Adipocyte (in vitro differentiated cells): ENCODE data around the gene FAF1.

Source experiments
- DNase-seq: peaks from one replicate; pipeline ENCODE4 v3.0.0-alpha.2; 2015; ENCODE audit warnings: low read depth
- H3K27me3 ChIP-seq: replicated peaks from 2 replicates; pipeline ENCODE4 v1.7.0; 2013; ENCODE audit warnings: mild to moderate bottlenecking, low read length, moderate library complexity; ENCODE audit not compliant: control insufficient read depth, insufficient read depth
- H3K36me3 ChIP-seq: 2 replicates; pipeline ENCODE4 v1.7.0; 2013; ENCODE audit warnings: low read length, mild to moderate bottlenecking, moderate library complexity; ENCODE audit not compliant: control insufficient read depth, insufficient read depth, severe bottlenecking
- H3K4me1 ChIP-seq: 2 replicates; pipeline ENCODE4 v1.7.0; 2013; ENCODE audit warnings: mild to moderate bottlenecking, low read length, moderate library complexity; ENCODE audit not compliant: control insufficient read depth, insufficient read depth
- H3K4me3 ChIP-seq: 2 replicates; pipeline ENCODE4 v1.7.0; 2013; ENCODE audit warnings: mild to moderate bottlenecking, low read length, moderate library complexity
- H3K9ac ChIP-seq: 2 replicates; pipeline ENCODE4 v1.7.0; 2013; ENCODE audit warnings: mild to moderate bottlenecking, low read length, moderate library complexity
- H3K9me3 ChIP-seq: 2 replicates; pipeline ENCODE4 v1.7.0; 2013; ENCODE audit warnings: mild to moderate bottlenecking, low read length, moderate library complexity; ENCODE audit not compliant: control insufficient read depth

Gene FAF1

DNA sequence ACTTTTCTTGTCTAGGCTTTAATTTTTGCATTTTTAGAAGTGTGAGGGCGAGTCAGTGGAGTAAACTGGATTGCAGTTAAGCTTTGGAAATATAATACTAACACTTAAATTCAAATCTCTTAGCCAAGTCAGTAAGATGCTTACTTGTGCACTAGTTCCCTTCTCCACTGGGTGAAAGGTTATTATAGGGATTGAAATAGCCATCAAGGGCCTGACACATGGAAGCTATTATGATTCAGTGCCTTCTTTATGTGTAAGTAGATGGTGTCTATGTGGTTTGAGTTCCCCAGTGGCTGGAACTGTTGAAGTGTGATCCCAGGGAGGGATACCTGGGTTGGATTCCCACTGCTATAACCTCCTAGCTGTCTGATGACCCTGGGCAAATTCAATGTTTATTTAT lies 512.1 kb downstream of the FAF1 start:
- no peaks in the 10 kb centered on the region for H3K9me3 ChIP-seq
- H3K27me3 ChIP-seq, result no peaks in the 10 kb centered on the region
- H3K4me1 ChIP-seq, result peaks cover 24% of the 10 kb centered on the region
- H3K9ac ChIP-seq, result no peak overlapping the region
- DNase-seq, result no peak
- H3K4me3 ChIP-seq, result no peak overlapping the region
- no peaks in the 10 kb centered on the region for H3K36me3 ChIP-seq

DNA sequence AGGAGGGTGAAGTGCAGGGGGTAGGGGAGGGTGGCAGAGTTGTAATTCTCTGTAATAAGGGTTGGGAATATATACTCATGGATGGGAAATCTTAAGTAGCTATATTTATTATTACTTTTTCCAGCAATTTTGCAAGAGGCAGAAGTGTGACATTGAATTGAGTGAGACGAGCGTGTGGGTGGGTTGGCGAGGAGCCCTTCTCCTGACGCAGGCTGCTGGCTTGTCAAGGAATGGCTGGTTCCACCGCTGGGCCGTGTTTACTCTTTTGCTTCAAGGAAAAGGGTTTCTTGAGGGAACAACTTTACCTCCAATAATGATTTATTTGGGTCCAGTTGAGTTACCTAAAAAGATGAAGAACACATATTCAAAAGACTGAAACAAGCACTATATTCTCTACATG lies 518.9 kb downstream of the FAF1 start:
- no peak overlapping the region for H3K9ac ChIP-seq
- H3K36me3 ChIP-seq, result peaks cover 28% of the 10 kb centered on the region
- DNase-seq, result no peak
- no peaks in the 10 kb centered on the region for H3K9me3 ChIP-seq
- no peaks in the 10 kb centered on the region for H3K4me1 ChIP-seq
- H3K27me3 ChIP-seq, result no peaks in the 10 kb centered on the region
- H3K4me3 ChIP-seq, result no peak overlapping the region

DNA sequence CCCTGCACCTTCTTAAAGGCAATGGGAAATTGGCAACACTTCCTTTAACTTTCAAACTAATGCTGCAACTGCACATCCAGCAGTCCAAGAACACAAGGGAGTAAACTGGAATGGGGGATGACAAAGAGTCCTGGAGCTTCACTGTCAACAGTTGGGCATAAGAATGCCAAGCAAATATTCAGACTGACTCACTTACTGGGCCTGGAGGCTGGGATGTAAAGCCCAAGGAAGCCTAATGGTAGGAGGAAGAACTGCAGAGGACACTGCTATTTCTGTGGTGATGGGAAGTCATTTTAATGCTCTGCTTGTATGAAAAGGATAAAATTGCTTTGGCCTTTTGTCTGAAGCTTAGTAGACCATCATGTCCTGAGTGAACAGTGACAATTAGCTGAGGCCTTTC lies 521.1 kb downstream of the FAF1 start:
- H3K4me1 ChIP-seq, result no peaks in the 10 kb centered on the region
- H3K36me3 ChIP-seq, result peaks cover 28% of the 10 kb centered on the region
- H3K9ac ChIP-seq, result no peak overlapping the region
- DNase-seq, result no peak
- H3K27me3 ChIP-seq, result no peaks in the 10 kb centered on the region
- no peaks in the 10 kb centered on the region for H3K9me3 ChIP-seq
- H3K4me3 ChIP-seq, result no peak overlapping the region

DNA sequence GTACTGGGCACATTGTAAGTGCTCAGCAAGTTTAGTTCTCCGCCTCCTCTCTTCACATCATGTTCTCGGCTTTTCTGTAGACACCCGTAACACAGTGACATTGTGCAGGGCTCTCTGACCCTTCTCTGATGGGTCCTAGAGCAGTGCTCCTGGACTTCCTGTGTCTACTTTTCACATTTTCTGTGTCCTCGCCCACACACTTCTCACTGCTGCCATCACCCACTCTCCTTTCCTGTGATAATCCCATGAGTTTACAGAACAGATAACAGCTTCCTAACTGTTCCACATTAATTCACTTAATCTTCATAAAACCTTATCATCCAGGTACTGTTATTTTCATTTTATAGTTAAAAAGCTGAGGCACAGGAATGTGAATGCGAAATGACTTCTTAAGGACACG lies 523.6 kb downstream of the FAF1 start:
- Histone ChIP-seq H3K9ac (no peak overlapping the region), H3K4me3 (no peak overlapping the region), H3K36me3 (peaks cover 27% of the 10 kb centered on the region), H3K27me3 (peaks cover 16% of the 10 kb centered on the region), H3K4me1 (no peaks in the 10 kb centered on the region), H3K9me3 (no peaks in the 10 kb centered on the region)
- no peak for DNase-seq

DNA sequence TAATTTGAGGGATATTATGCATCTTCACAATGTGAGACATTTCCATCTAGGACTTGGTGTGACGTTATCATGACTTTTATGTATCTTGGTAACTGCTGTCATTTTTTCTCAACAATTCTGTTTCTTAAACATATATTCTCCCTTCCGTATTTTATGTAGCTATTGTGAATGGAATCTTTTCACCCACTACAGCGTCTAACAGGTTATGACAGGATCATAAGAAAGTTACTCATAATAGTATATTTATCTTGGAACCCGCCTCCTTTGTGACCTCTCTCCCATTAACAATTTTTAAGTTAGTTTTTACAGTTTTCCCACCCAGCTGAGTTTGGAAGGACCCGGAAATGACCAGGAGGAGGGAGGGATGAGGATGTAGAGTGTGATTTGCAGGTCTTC lies 530.1 kb downstream of the FAF1 start:
- Histone ChIP-seq H3K4me3 (peak overlapping the region; percentile 54), H3K36me3 (no peaks in the 10 kb centered on the region), H3K9me3 (no peaks in the 10 kb centered on the region), H3K4me1 (peaks cover 4% of the 10 kb centered on the region), H3K27me3 (peaks cover 78% of the 10 kb centered on the region), H3K9ac (no peak overlapping the region)
- DNase-seq, result no peak

DNA sequence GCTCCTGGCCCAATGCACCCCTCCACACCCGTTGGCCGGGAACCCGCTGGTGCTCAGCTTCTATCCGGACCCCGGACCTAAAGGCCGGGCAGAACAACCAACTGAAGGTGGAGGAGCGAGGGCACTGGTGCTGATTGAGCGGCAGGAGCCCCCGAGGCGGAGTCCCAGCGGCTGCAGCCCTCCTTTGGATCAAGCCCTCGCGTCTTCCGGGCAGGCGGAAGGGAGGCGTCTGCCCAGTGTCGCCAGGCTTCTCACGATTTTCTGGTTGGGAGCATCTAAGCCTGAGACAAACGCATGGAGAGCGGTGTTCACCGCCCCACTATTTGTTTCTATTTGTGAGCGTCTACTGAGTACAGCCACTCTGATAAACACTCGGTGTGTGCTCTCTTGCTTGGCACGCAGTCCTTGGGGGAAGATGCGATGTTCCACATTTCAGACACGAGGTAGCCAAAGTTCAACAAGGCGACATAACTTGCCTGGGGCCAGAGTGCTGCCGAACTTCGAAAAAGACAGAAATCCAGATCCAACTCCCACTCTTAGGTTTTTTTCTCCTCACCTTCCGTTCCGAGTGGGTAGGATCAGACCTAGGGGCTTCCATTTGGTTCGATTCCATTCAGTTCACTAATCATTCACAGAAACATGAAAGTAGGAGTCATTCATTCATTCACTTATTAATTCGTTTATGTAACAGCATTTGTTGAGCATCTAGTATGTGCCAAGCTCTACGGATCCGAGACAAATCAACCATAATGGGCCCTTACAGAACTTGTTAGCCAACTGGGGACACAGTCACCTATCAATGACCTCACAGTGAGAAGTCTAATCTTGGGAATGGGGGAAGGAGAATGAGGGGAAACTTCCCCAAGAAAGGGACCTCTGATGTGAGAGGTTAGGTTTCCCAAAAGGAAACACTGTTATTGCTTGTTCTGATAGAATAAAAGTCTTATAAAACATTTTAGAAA lies 532.0 kb downstream of the FAF1 start:
- Histone ChIP-seq H3K9ac (no peak overlapping the region), H3K4me1 (peaks cover 9% of the 10 kb centered on the region), H3K27me3 (peaks cover 94% of the 10 kb centered on the region), H3K9me3 (no peaks in the 10 kb centered on the region), H3K4me3 (no peak overlapping the region), H3K36me3 (no peaks in the 10 kb centered on the region)
- no peak for DNase-seq

DNA sequence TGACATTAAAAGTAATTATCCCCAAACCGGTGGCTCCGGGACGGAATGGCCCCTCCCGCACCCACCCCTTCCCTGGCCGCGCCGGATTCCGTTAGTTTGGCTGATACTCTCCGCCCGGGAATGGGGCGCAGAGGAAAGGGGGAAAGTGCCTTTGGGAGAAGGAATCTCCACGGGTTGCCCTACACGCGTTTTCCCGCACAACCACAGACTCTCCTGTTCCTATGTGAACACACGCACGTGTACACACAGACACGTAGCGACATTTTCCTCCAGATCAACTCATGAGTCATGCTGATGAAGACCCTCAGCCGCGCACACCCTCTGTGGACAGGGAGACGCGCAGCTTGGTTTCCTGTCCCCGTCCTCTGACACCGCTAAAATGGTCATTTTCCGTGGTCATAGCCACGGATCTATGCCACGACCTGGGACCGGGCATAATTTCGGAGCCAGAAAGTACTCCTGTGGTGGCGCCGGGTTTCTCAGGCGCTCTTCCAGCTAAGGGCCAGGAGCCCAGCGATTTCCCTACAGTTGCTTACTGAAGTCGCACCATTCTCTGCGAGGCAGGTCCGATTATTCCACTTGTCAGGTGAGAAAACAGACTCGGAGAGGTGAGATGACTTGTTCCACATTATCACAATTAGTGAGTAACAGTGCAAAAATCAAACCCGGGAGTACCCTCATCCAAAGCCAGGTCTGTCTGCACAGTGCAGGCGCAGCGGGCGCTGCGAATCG lies 532.8 kb downstream of the FAF1 start:
- H3K9me3 ChIP-seq, result no peaks in the 10 kb centered on the region
- H3K4me1 ChIP-seq, result peaks cover 12% of the 10 kb centered on the region
- peaks cover 95% of the 10 kb centered on the region for H3K27me3 ChIP-seq
- H3K36me3 ChIP-seq, result no peaks in the 10 kb centered on the region
- H3K4me3 ChIP-seq, result no peak overlapping the region
- H3K9ac ChIP-seq, result no peak overlapping the region
- no peak for DNase-seq

DNA sequence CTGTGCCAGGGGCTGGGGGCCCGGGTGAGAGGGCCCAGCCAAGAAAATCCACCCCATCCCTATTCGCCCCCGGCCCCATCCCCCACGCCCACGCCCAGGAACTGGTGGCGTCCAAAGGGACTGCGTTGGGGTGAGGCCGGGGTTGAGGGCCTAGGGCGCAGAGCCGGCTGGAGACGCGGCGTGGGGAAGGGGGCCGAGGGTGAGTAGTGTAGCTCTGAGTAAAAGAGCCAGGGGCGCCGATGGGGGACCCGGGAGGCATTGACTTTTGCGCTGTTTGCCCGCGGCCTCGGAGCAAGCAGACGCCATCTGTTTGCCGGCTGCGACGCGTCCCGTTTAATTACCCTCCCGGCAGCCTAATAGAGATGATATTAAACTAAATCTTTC lies 533.4 kb downstream of the FAF1 start:
- H3K4me3 ChIP-seq, result no peak overlapping the region

DNA sequence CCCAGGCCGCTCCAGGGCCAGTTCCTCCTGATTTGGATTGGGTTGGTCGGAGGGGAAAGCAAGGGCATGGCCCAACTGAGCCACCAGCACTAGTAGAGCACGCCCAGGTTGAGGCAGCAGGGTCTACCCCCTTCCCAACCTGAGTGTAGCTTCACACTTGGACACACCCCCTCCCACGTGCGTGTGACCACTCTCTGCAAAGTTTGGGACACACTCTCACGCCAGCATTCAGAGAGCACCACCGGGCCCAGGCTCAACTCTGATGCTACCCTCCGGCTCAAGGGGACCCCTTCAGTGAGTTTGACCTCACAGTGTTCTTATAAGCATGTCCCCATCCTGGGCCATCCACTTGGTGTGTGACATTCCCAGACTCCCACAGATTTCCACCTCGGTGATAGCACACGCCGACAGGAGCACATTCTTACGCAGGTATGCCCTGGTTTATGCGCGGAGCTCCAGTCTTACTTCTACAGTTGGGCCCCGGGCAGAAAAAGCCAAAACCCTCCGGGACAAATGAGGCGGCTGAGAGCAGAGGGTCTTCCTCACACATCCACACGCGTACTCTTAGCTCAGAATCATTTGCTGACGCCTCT lies 533.9 kb downstream of the FAF1 start:
- H3K27me3 ChIP-seq, result peaks cover 95% of the 10 kb centered on the region
- peaks cover 12% of the 10 kb centered on the region for H3K4me1 ChIP-seq
- no peak for DNase-seq
- H3K4me3 ChIP-seq, result no peak overlapping the region
- no peaks in the 10 kb centered on the region for H3K36me3 ChIP-seq
- H3K9ac ChIP-seq, result no peak overlapping the region
- no peaks in the 10 kb centered on the region for H3K9me3 ChIP-seq

More for the DNA sequence above, 533.4 kb downstream of the FAF1 start:
- Histone ChIP-seq H3K4me1 (peaks cover 12% of the 10 kb centered on the region), H3K36me3 (no peaks in the 10 kb centered on the region), H3K27me3 (peaks cover 95% of the 10 kb centered on the region), H3K9ac (no peak overlapping the region), H3K9me3 (no peaks in the 10 kb centered on the region)
- no peak for DNase-seq

DNA sequence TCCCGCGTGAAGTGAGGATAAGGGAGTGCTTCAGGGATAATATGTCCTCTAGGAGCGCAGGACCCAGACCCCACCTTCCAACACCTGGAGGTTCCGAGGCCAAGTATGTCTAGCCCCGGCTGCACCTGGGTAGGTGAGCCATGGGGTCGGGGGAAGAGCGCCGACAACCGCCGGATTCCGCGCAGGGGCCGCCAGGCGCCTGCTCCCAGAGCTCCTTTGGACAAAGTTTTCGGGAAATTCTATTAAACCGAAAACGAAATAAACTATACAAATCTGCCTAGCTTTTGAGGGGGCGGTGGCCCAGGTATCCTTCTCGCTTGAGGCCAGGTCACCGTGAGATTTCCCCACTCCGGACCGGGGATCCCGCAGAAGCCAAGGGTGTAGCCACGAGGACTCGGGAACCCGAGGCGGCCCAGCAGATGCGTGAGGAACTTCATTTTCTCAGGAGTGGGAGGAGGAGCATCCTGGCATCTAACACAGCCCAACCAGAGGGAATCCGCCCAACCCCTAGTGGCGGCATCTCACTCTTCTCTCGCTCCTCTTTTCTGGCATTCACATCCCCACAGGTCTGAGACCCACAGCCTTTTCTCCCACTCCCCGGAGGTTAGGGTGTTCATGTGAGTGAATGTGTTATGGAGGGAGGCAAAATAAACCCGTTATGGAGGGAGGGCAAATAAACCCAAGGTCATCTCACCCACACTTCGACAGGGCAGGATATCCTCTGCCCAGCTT lies 534.5 kb downstream of the FAF1 start:
- no peaks in the 10 kb centered on the region for H3K36me3 ChIP-seq
- H3K4me1 ChIP-seq, result peaks cover 11% of the 10 kb centered on the region
- no peak for DNase-seq
- no peak overlapping the region for H3K4me3 ChIP-seq
- H3K27me3 ChIP-seq, result peaks cover 95% of the 10 kb centered on the region
- H3K9me3 ChIP-seq, result no peaks in the 10 kb centered on the region
- no peak overlapping the region for H3K9ac ChIP-seq
